IMR-90 (cell line): ENCODE measurements around the gene LCE2A. TPM values are rescaled to one million over a fixed set of nuclear protein-coding genes. Genes with fewer than 3 reads are reported as not detected.

ENCODE experiments used
- ATAC-seq: fragments of 200-7000 bp; cut with Tn5 transposase; 2 replicates; pipeline ENCODE4 v1.9.1; 2020; ENCODE audit warnings: low read depth, mild to moderate bottlenecking, moderate library complexity
- BruUV-seq: library from RNA; stranded (reverse); fragments of 400-500 nt; replicated peaks from 2 replicates; lab custom pipeline; 2021; lab: Mats Ljungman, UMichigan
- CTCF ChIA-PET: fragments of 300-600 bp; formaldehyde crosslinking; extraction: SDS; loops from one replicate; lab custom pipeline; 2021; ENCODE audit warnings: antibody characterized with exemption; lab: Yijun Ruan, JAX
- POLR2A ChIA-PET: fragments of 300-600 bp; sonication (Branson Sonifier 250); formaldehyde crosslinking; loops from one replicate; lab custom pipeline; 2022; ENCODE audit warnings: antibody characterized with exemption; ENCODE audit not compliant: unreplicated experiment; lab: Charles Lee
- DNase-seq: peaks from one replicate; pipeline ENCODE4 v3.0.0; 2013
- H2AFZ ChIP-seq: replicated peaks from 2 replicates; pipeline ENCODE3; 2013; ENCODE audit warnings: low read length, mild to moderate bottlenecking; ENCODE audit not compliant: poor library complexity
- H2AK5ac ChIP-seq: 2 replicates; pipeline ENCODE4 v1.6.1; 2013; ENCODE audit warnings: low read depth, low read length, inconsistent platforms
- H2AK9ac ChIP-seq: replicated peaks from 2 replicates; pipeline ENCODE3; 2013; ENCODE audit warnings: mild to moderate bottlenecking, low read depth, low read length, moderate library complexity; ENCODE audit not compliant: poor library complexity
- H2BK120ac ChIP-seq: 2 replicates; pipeline ENCODE4 v1.6.1; 2013; ENCODE audit warnings: low read depth, low read length, inconsistent platforms
- H2BK15ac ChIP-seq: 3 replicates; pipeline ENCODE4 v1.6.1; 2013; ENCODE audit warnings: low read depth, low read length, inconsistent platforms
- H2BK20ac ChIP-seq: 2 replicates; pipeline ENCODE4 v1.6.1; 2013; ENCODE audit warnings: low read depth, mild to moderate bottlenecking, inconsistent platforms, low read length, moderate library complexity
- H2BK5ac ChIP-seq: 2 replicates; pipeline ENCODE4 v1.6.1; 2013; ENCODE audit warnings: mild to moderate bottlenecking, low read depth, low read length, inconsistent platforms; ENCODE audit not compliant: poor library complexity, severe bottlenecking
- H3K14ac ChIP-seq: replicated peaks from 2 replicates; pipeline ENCODE4 v1.6.1; 2013; ENCODE audit warnings: low read depth, low read length, inconsistent platforms
- H3K18ac ChIP-seq: 2 replicates; pipeline ENCODE4 v1.6.1; 2013; ENCODE audit warnings: low read depth, low read length, control low read depth
- H3K23ac ChIP-seq: 2 replicates; pipeline ENCODE4 v1.6.1; 2013; ENCODE audit warnings: low read depth, low read length, inconsistent platforms
- H3K27ac ChIP-seq: 2 replicates; pipeline ENCODE4 v1.5.1; 2013; ENCODE audit warnings: mild to moderate bottlenecking, control low read depth, low read length; ENCODE audit not compliant: insufficient read depth
- H3K27me3 ChIP-seq: 2 replicates; pipeline ENCODE4 v1.6.1; 2013; ENCODE audit warnings: low read length; ENCODE audit not compliant: control insufficient read depth, insufficient read depth
- H3K36me3 ChIP-seq: 2 replicates; pipeline ENCODE4 v1.6.1; 2013; ENCODE audit warnings: low read length, mixed read lengths; ENCODE audit not compliant: control insufficient read depth, insufficient read depth
- H3K4ac ChIP-seq: 2 replicates; pipeline ENCODE4 v1.6.1; 2013; ENCODE audit warnings: low read depth, low read length, inconsistent platforms
- H3K4me1 ChIP-seq: 2 replicates; pipeline ENCODE4 v1.6.1; 2013; ENCODE audit warnings: low read length, mixed read lengths; ENCODE audit not compliant: control insufficient read depth, insufficient read depth
- H3K4me2 ChIP-seq: 2 replicates; pipeline ENCODE4 v1.6.1; 2013; ENCODE audit warnings: low read depth, mild to moderate bottlenecking, control low read depth, low read length, moderate library complexity
- H3K4me3 ChIP-seq: 2 replicates; pipeline ENCODE4 v1.5.1; 2013; ENCODE audit warnings: low read depth, mild to moderate bottlenecking, control low read depth, low read length, moderate library complexity; ENCODE audit not compliant: insufficient read depth
- H3K56ac ChIP-seq: 2 replicates; pipeline ENCODE4 v1.6.1; 2013; ENCODE audit warnings: low read length, inconsistent platforms; ENCODE audit not compliant: insufficient read depth; ENCODE audit errors: extremely low read depth
- H3K79me1 ChIP-seq, 2 experiments: 2 replicates each; pipeline ENCODE4 v1.6.1; 2013; ENCODE audit warnings: low read length in 2 of 2, inconsistent platforms in 1 of 2, low read depth in 1 of 2
- H3K9ac ChIP-seq: 2 replicates; pipeline ENCODE4 v1.6.1; 2013; ENCODE audit warnings: low read depth, low read length, control low read depth
- H3K9me1 ChIP-seq: 2 replicates; pipeline ENCODE4 v1.6.1; 2013; ENCODE audit warnings: low read length, inconsistent platforms; ENCODE audit not compliant: insufficient read depth
- H3K9me3 ChIP-seq: 2 replicates; pipeline ENCODE4 v1.6.1; 2013; ENCODE audit warnings: low read length; ENCODE audit not compliant: control insufficient read depth, insufficient read depth
- H4K20me1 ChIP-seq: 2 replicates; pipeline ENCODE4 v1.6.1; 2013; ENCODE audit warnings: low read length, inconsistent platforms; ENCODE audit not compliant: insufficient read depth
- H4K5ac ChIP-seq: 2 replicates; pipeline ENCODE4 v1.6.1; 2013; ENCODE audit warnings: mild to moderate bottlenecking, low read depth, low read length, control low read depth
- H4K8ac ChIP-seq, 2 experiments: 2 replicates each; pipeline ENCODE4 v1.6.1; 2013; ENCODE audit warnings: low read depth in 2 of 2, low read length in 2 of 2, control low read depth in 1 of 2, inconsistent platforms in 1 of 2
- H4K91ac ChIP-seq: 2 replicates; pipeline ENCODE4 v1.6.1; 2013; ENCODE audit warnings: low read depth, low read length, inconsistent platforms; ENCODE audit not compliant: insufficient read depth
- BHLHE40 ChIP-seq: fragments of 150-350 bp; IDR thresholded peaks from 2 replicates; pipeline ENCODE4 v1.6.1; 2016; ENCODE audit warnings: mild to moderate bottlenecking, low read depth, low read length
- CEBPB ChIP-seq: IDR thresholded peaks from 2 replicates; pipeline ENCODE4 v1.6.1; 2012; ENCODE audit warnings: low read depth, low read length, improper control_type of control experiment
- FOS ChIP-seq: fragments of 150-350 bp; IDR thresholded peaks from 2 replicates; pipeline ENCODE4 v1.6.1; 2016; ENCODE audit warnings: low read depth, low read length
- NFE2L2 ChIP-seq: fragments of 150-350 bp; IDR thresholded peaks from 2 replicates; pipeline ENCODE4 v1.6.1; 2016; ENCODE audit warnings: low read depth, mild to moderate bottlenecking, low read length
- RAD21 ChIP-seq: IDR thresholded peaks from 2 replicates; pipeline ENCODE4 v1.6.1; 2012; ENCODE audit warnings: low read length, improper control_type of control experiment
- RCOR1 ChIP-seq: IDR thresholded peaks from 2 replicates; pipeline ENCODE4 v1.6.1; 2012; ENCODE audit warnings: mild to moderate bottlenecking, low read length, improper control_type of control experiment; ENCODE audit not compliant: insufficient replicate concordance
- RFX5 ChIP-seq: IDR thresholded peaks from 2 replicates; pipeline ENCODE4 v1.8.0; 2012; ENCODE audit warnings: low read depth, mild to moderate bottlenecking, low read length, moderate library complexity
- SMC3 ChIP-seq: fragments of 150-350 bp; IDR thresholded peaks from 2 replicates; pipeline ENCODE4 v1.6.1; 2016; ENCODE audit warnings: low read depth, mild to moderate bottlenecking, antibody characterized with exemption, low read length, moderate library complexity
- WGBS, 2 experiments: methylation state at CpG; one replicate each; pipeline versions ENCODE4 v1.1.5 to v1.1.7; 2013; ENCODE audit warnings: missing lambda C conversion rate in 2 of 2; ENCODE audit not compliant: insufficient read length in 1 of 2; ENCODE audit errors: extremely low coverage in 2 of 2; 5-methylcytosine and 5-hydroxymethylcytosine counted together
- dilution Hi-C: fragments of 300-500 bp; cut with HindIII; formaldehyde crosslinking; loops from one replicate; pipeline ENCODE4 v1.14.3; 2018; ENCODE audit warnings: low sequenced_read_pairs; ENCODE audit not compliant: unreplicated experiment
- in situ Hi-C: fragments of 300-500 bp; cut with MboI; formaldehyde crosslinking; loops from 3 replicates; pipeline ENCODE4 v1.14.3; 2019; ENCODE audit warnings: low sequenced_read_pairs, inconsistent platforms, mixed read lengths
- intact Hi-C: fragments of 100-400 bp; cut with micrococcal nuclease; formaldehyde crosslinking; loops from 2 replicates; pipeline ENCODE4 v1.10.0; 2022
- polyA plus RNA-seq, 3 experiments: library from polyadenylated mRNA; depleted of rRNA; stranded (reverse); fragments of >200 nt; gene quantifications; 2 replicates each; pipeline ENCODE4 v1.2.3, GENCODE V29; 2012; ENCODE audit warnings: low replicate concordance in 1 of 3
- total RNA-seq: library from RNA; depleted of rRNA; stranded (reverse); fragments of >200 nt; gene quantifications from 2 replicates; pipeline ENCODE4 v1.2.3, GENCODE V29; 2012; rRNA removed

LCE2A gene
- total and polyA plus RNA-seq, 2 of the 4 experiments (the other 2 are of a cell fraction): 0.50 TPM; not detected in 1

DNA sequence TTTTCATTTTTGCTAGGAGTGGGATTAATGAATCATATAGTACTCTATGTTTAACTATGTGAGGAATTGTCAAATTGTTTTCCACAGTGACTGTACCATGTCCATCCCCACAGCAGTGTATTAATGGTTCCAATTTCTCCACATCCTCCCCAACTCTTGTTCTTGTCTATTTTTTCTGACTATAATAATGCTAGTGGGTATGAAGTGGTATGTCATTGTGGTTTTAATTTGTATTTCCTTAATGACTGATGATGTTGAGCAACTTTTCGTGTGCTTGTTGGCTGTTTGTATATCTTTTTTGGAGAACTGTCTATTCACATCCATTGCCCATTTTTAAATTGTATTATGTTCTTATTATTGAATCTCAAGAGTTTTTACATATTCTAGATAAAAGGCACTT lies 49.7 kb downstream of the LCE2A start:
- BruUV-seq: no TSS peak

More for the DNA sequence above, 49.7 kb downstream of the LCE2A start:
- TF ChIP-seq BHLHE40 (no peak), NFE2L2 (no peak), SMC3 (no peak), RFX5 (no peak), RAD21 (no peak), CEBPB (peak; percentile 35; the same call in 1 of the 2 replicates), RCOR1 (no peak), FOS (no peak)
- no peaks in the 10 kb centered on the region for H3K9me3 ChIP-seq
- no peaks in the 10 kb centered on the region for H3K36me3 ChIP-seq
- no peaks in the 10 kb centered on the region; the same call in 1 of the 2 replicates for H3K4me1 ChIP-seq
- H2BK15ac ChIP-seq: no peak overlapping the region
- H3K9ac ChIP-seq: no peak overlapping the region
- no peak overlapping the region for H3K18ac ChIP-seq
- no peaks in the 10 kb centered on the region for H4K20me1 ChIP-seq
- no peak overlapping the region for H3K23ac ChIP-seq
- in situ Hi-C loops (no loop called here), dilution Hi-C loops (no loop called here), intact Hi-C loops (no loop called here)
- POLR2A ChIA-PET: no interaction called here
- H3K56ac ChIP-seq: no peak overlapping the region
- no peaks in the 10 kb centered on the region for H3K79me1 ChIP-seq
- no peak for DNase-seq
- no peak overlapping the region for H2BK5ac ChIP-seq
- H3K27ac ChIP-seq: no peak overlapping the region
- no peak overlapping the region for H2AK5ac ChIP-seq
- no peak overlapping the region for H4K8ac ChIP-seq
- H3K14ac ChIP-seq: no peak overlapping the region
- no peak overlapping the region for H2AFZ ChIP-seq
- no peaks in the 10 kb centered on the region for H3K27me3 ChIP-seq
- no CpG with 5 or more reads among the region's 1 CpG for WGBS, 2 experiments
- H4K5ac ChIP-seq: no peak overlapping the region
- no peak overlapping the region for H3K4me2 ChIP-seq
- no peak overlapping the region for H2BK20ac ChIP-seq
- H3K4ac ChIP-seq: no peak overlapping the region
- ATAC-seq: no peak
- no peak overlapping the region for H2BK120ac ChIP-seq
- no peaks in the 10 kb centered on the region for H3K9me1 ChIP-seq
- no peak overlapping the region for H2AK9ac ChIP-seq
- H3K4me3 ChIP-seq: no peak overlapping the region
- no peak overlapping the region for H4K91ac ChIP-seq
- CTCF ChIA-PET: no interaction called here

Other genes starting within 250 kb of the LCE2A start
- gene LCE5A, start 187.5 kb upstream of the LCE2A start, total RNA-seq: not detected in 2 replicates
- gene LCE5A, start 187.5 kb upstream of the LCE2A start, polyA plus RNA-seq (2012; rRNA removed): not detected in 2 replicates
- not detected in 2 replicates for gene CRCT1, start 183.9 kb upstream of the LCE2A start, total RNA-seq
- not detected in 2 replicates for gene CRCT1, start 183.9 kb upstream of the LCE2A start, polyA plus RNA-seq (2012; rRNA removed)
- gene LCE3E, start 131.6 kb upstream of the LCE2A start, total RNA-seq: not detected in 2 replicates
- not detected in 2 replicates for gene LCE3E, start 131.6 kb upstream of the LCE2A start, polyA plus RNA-seq (2012; rRNA removed)
- not detected in 2 replicates for gene LCE3D, start 117.8 kb upstream of the LCE2A start, total RNA-seq
- gene LCE3D, start 117.8 kb upstream of the LCE2A start, polyA plus RNA-seq (2012; rRNA removed): not detected in 2 replicates
- not detected in 2 replicates for gene LCE3C, start 98.1 kb upstream of the LCE2A start, total RNA-seq
- gene LCE3C, start 98.1 kb upstream of the LCE2A start, polyA plus RNA-seq (2012; rRNA removed): not detected in 2 replicates
- not detected in 2 replicates for gene LCE3B, start 84.5 kb upstream of the LCE2A start, total RNA-seq
- not detected in 2 replicates for gene LCE3B, start 84.5 kb upstream of the LCE2A start, polyA plus RNA-seq (2012; rRNA removed)
- not detected in 2 replicates for gene LCE3A, start 75.2 kb upstream of the LCE2A start, total RNA-seq
- gene LCE3A, start 75.2 kb upstream of the LCE2A start, polyA plus RNA-seq (2012; rRNA removed): not detected in 2 replicates
- not detected in 2 replicates for gene LCE2D, start 35.0 kb upstream of the LCE2A start, total RNA-seq
- not detected in 2 replicates for gene LCE2D, start 35.0 kb upstream of the LCE2A start, polyA plus RNA-seq (2012; rRNA removed)
- not detected in 2 replicates for gene LCE2C, start 23.1 kb upstream of the LCE2A start, total RNA-seq
- not detected in 2 replicates for gene LCE2C, start 23.1 kb upstream of the LCE2A start, polyA plus RNA-seq (2012; rRNA removed)
- not detected in 2 replicates for gene LCE2B, start 12.2 kb upstream of the LCE2A start, total RNA-seq
- not detected in 2 replicates for gene LCE2B, start 12.2 kb upstream of the LCE2A start, polyA plus RNA-seq (2012; rRNA removed)
- not detected in 2 replicates for gene LCE4A, start 9.8 kb downstream of the LCE2A start, total RNA-seq
- not detected in 2 replicates for gene LCE4A, start 9.8 kb downstream of the LCE2A start, polyA plus RNA-seq (2012; rRNA removed)
- gene KPRP, start 59.7 kb downstream of the LCE2A start, total RNA-seq: not detected in 2 replicates
- not detected in 2 replicates for gene KPRP, start 59.7 kb downstream of the LCE2A start, polyA plus RNA-seq (2012; rRNA removed)
- gene LCE1F, start 76.8 kb downstream of the LCE2A start, total RNA-seq: not detected in 2 replicates
- gene LCE1F, start 76.8 kb downstream of the LCE2A start, polyA plus RNA-seq (2012; rRNA removed): not detected in 2 replicates
- not detected in 2 replicates for gene LCE1E, start 87.9 kb downstream of the LCE2A start, total RNA-seq
- gene LCE1E, start 87.9 kb downstream of the LCE2A start, polyA plus RNA-seq (2012; rRNA removed): not detected in 2 replicates
- not detected in 2 replicates for gene LCE1D, start 98.4 kb downstream of the LCE2A start, total RNA-seq
- gene LCE1D, start 98.4 kb downstream of the LCE2A start, polyA plus RNA-seq (2012; rRNA removed): not detected in 2 replicates
- gene LCE1C, start 108.3 kb downstream of the LCE2A start, total RNA-seq: not detected in 2 replicates
- not detected in 2 replicates for gene LCE1C, start 108.3 kb downstream of the LCE2A start, polyA plus RNA-seq (2012; rRNA removed)
- gene LCE1B, start 113.6 kb downstream of the LCE2A start, total RNA-seq: not detected in 2 replicates
- not detected in 2 replicates for gene LCE1B, start 113.6 kb downstream of the LCE2A start, polyA plus RNA-seq (2012; rRNA removed)
- not detected in 2 replicates for gene LCE1A, start 129.1 kb downstream of the LCE2A start, total RNA-seq
- not detected in 2 replicates for gene LCE1A, start 129.1 kb downstream of the LCE2A start, polyA plus RNA-seq (2012; rRNA removed)
- not detected in 2 replicates for gene LCE6A, start 144.5 kb downstream of the LCE2A start, total RNA-seq
- not detected in 2 replicates for gene LCE6A, start 144.5 kb downstream of the LCE2A start, polyA plus RNA-seq (2012; rRNA removed)
- gene LCE7A, start 161.7 kb downstream of the LCE2A start, total RNA-seq: not detected in 2 replicates
- not detected in 2 replicates for gene LCE7A, start 161.7 kb downstream of the LCE2A start, polyA plus RNA-seq (2012; rRNA removed)
- not detected in 2 replicates for gene SMCP, start 180.0 kb downstream of the LCE2A start, total RNA-seq
- not detected in 2 replicates for gene SMCP, start 180.0 kb downstream of the LCE2A start, polyA plus RNA-seq (2012; rRNA removed)
- not detected in 2 replicates for gene IVL, start 210.2 kb downstream of the LCE2A start, total RNA-seq
- not detected in 2 replicates for gene IVL, start 210.2 kb downstream of the LCE2A start, polyA plus RNA-seq (2012; rRNA removed)
- not detected in 2 replicates for gene SPRR5, start 248.9 kb downstream of the LCE2A start, total RNA-seq
- gene SPRR5, start 248.9 kb downstream of the LCE2A start, polyA plus RNA-seq (2012; rRNA removed): not detected in 2 replicates